Peyer's patch (tissue), 4 donors: Measurements from ENCODE around the gene RAB33A. TPM values are rescaled to one million over a fixed set of nuclear protein-coding genes. Genes with fewer than 3 reads are reported as not detected.
A peak's percentile ranks its signal among the peaks of the same experiment; 100 is the strongest.

Experiments used
- DNase-seq, 3 donors: peaks; one replicate each; pipeline ENCODE4 v3.0.0-alpha.2; 2017 to 2019
- H3K27ac ChIP-seq, 4 donors: fragments of 200-600 bp; sonication (generic); one replicate each; pipeline ENCODE4 v1.5.1; 2016 to 2019
- H3K27me3 ChIP-seq, 2 donors: fragments of 200-600 bp; sonication (generic); one replicate each; pipeline ENCODE4 v1.5.1; 2019
- H3K36me3 ChIP-seq, 3 donors: fragments of 200-600 bp; sonication (generic); one replicate each; pipeline ENCODE4 v1.5.1; 2016 to 2019
- H3K4me1 ChIP-seq, 4 donors: fragments of 200-600 bp; sonication (generic); one replicate each; pipeline ENCODE4 v1.5.1; 2016 to 2019
- H3K4me3 ChIP-seq, 4 donors: fragments of 200-600 bp; sonication (generic); 1 replicate in 3 of 4; 2 replicates in 1 of 4; pipeline ENCODE4 v1.5.1; 2016 to 2019; ENCODE audit warnings: mild to moderate bottlenecking in 1 of 4
- H3K9me3 ChIP-seq, 4 donors: fragments of 200-600 bp; sonication (generic); one replicate each; pipeline ENCODE4 v1.5.1; 2016 to 2019; ENCODE audit warnings: mild to moderate bottlenecking in 1 of 4
- CTCF ChIP-seq, 6 experiments: fragments of 450-650 bp in 4 of 6; fragments of 200-600 bp in 2 of 6; sonication (generic) in 1 of 6; IDR thresholded peaks; one replicate each; pipeline ENCODE4 v1.5.1; 2017 to 2019; ENCODE audit warnings: antibody characterized with exemption in 6 of 6, mild to moderate bottlenecking in 3 of 6, moderate library complexity in 1 of 6
- POLR2A ChIP-seq, 2 donors: fragments of 450-650 bp; IDR thresholded peaks; one replicate each; pipeline ENCODE4 v1.5.1; 2017; ENCODE audit warnings: antibody characterized with exemption in 2 of 2, mild to moderate bottlenecking in 2 of 2, moderate library complexity in 2 of 2
- total RNA-seq, 4 donors: library from RNA; depleted of rRNA; stranded (reverse); fragments of >200 nt; gene quantifications; one replicate each; pipeline ENCODE4 v1.1.0, GENCODE V29; 2016

Gene RAB33A
- total RNA-seq, 4 donors from 2014 or later, result 0.67 to 1.3 (median 0.88) TPM; not detected in 1

GRCh38 chrX:130174045-130174704 lies 2.4 kb downstream of the RAB33A start:
- Histone ChIP-seq H3K4me3 (peak overlapping the region in 1 of 4 donors; percentile 55), H3K4me1 (peaks cover 0 to 4% (median 0%) of the 10 kb centered on the region in 4 donors), H3K27me3 (no peaks in the 10 kb centered on the region), H3K27ac (peak overlapping the region; percentile 53 to 77 (median 61)), H3K9me3 (no peaks in the 10 kb centered on the region), H3K36me3 (no peaks in the 10 kb centered on the region)
- TF ChIP-seq CTCF (IDR thresholded peaks at IDR 0.05) (no peak), POLR2A (IDR thresholded peaks at IDR 0.05) (no peak)
- no peak for DNase-seq

- Histone ChIP-seq H3K36me3 (no peaks in the 10 kb centered on the region), H3K4me3 (no peak overlapping the region), H3K27ac (peak overlapping the region in 1 of 4 donors; percentile 62), H3K4me1 (peaks cover 0 to 4% (median 0%) of the 10 kb centered on the region in 4 donors), H3K9me3 (no peaks in the 10 kb centered on the region), H3K27me3 (no peaks in the 10 kb centered on the region)
- TF ChIP-seq POLR2A (IDR thresholded peaks at IDR 0.05), result no peak
- TF ChIP-seq CTCF (IDR thresholded peaks at IDR 0.05), result no peak
- no peak for DNase-seq
Measured at GRCh38 chrX:130174937-130175336, 3.2 kb downstream of the RAB33A start.

- no peaks in the 10 kb centered on the region for H3K27me3 ChIP-seq
- DNase-seq, result peak in 2 of 3 donors; percentile 54 to 62
- no peaks in the 10 kb centered on the region for H3K36me3 ChIP-seq
- peaks cover 0 to 4% (median 0%) of the 10 kb centered on the region in 4 donors for H3K4me1 ChIP-seq
- no peak overlapping the region for H3K4me3 ChIP-seq
- H3K9me3 ChIP-seq, result no peaks in the 10 kb centered on the region
- no peak for TF ChIP-seq POLR2A (IDR thresholded peaks at IDR 0.05)
- no peak for TF ChIP-seq CTCF (IDR thresholded peaks at IDR 0.05)
- H3K27ac ChIP-seq, result peak overlapping the region in 1 of 4 donors; percentile 62
Measured at GRCh38 chrX:130176354-130176776, 4.6 kb downstream of the RAB33A start.

- Histone ChIP-seq H3K36me3 (no peaks in the 10 kb centered on the region), H3K27ac (peak overlapping the region in 1 of 4 donors; percentile 62), H3K4me3 (no peak overlapping the region), H3K4me1 (peaks cover 0 to 4% (median 0%) of the 10 kb centered on the region in 4 donors), H3K27me3 (no peaks in the 10 kb centered on the region), H3K9me3 (no peaks in the 10 kb centered on the region)
- TF ChIP-seq CTCF (IDR thresholded peaks at IDR 0.05), result no peak
- no peak for TF ChIP-seq POLR2A (IDR thresholded peaks at IDR 0.05)
- no peak for DNase-seq
Measured at GRCh38 chrX:130176942-130177341, 5.2 kb downstream of the RAB33A start.

- DNase-seq, result no peak
- TF ChIP-seq CTCF (IDR thresholded peaks at IDR 0.05) (no peak), POLR2A (IDR thresholded peaks at IDR 0.05) (no peak)
- no peaks in the 10 kb centered on the region for H3K36me3 ChIP-seq
- no peaks in the 10 kb centered on the region for H3K9me3 ChIP-seq
- H3K4me3 ChIP-seq, result no peak overlapping the region
- peaks cover 0 to 4% (median 0%) of the 10 kb centered on the region in 4 donors for H3K4me1 ChIP-seq
- H3K27ac ChIP-seq, result no peak overlapping the region
- no peaks in the 10 kb centered on the region for H3K27me3 ChIP-seq
Measured at GRCh38 chrX:130179170-130179569, 7.4 kb downstream of the RAB33A start.
